Left hindlimb (tissue), 1 donor: ENCODE results near the gene ZBTB46.

ENCODE experiments used
- DNase-seq: peaks from one replicate; pipeline ENCODE4 v3.0.0-alpha.2; 2018

The ZBTB46 gene

GRCh38 chr20:63702036-63702665, 128.9 kb downstream of the ZBTB46 start:
- no peak for DNase-seq

- DNase-seq: no peak
Measured at GRCh38 chr20:63701329-63702035, 129.6 kb downstream of the ZBTB46 start.

- no peak for DNase-seq
Measured at GRCh38 chr20:63701051-63701328, 130.1 kb downstream of the ZBTB46 start.

- no peak for DNase-seq
Measured at GRCh38 chr20:63700199-63701050, 130.6 kb downstream of the ZBTB46 start.

GRCh38 chr20:63699466-63700198, 131.4 kb downstream of the ZBTB46 start:
- peak; percentile 41 for DNase-seq

GRCh38 chr20:63698739-63699465, 132.2 kb downstream of the ZBTB46 start:
- DNase-seq: peak; percentile 64

- DNase-seq: peak; percentile 38
Measured at GRCh38 chr20:63697868-63698545, 133.1 kb downstream of the ZBTB46 start.

- DNase-seq: peak; percentile 53
Measured at GRCh38 chr20:63697357-63697867, 133.7 kb downstream of the ZBTB46 start.

GRCh38 chr20:63696628-63697356, 134.3 kb downstream of the ZBTB46 start, which contains the start of gene TNFRSF6B:
TNFRSF6B (plus strand) TSS chr20:63696652; CDS start chr20:63696768, 116 bp downstream.
- no peak for DNase-seq

GRCh38 chr20:63696306-63696627, 134.8 kb downstream of the ZBTB46 start:
- DNase-seq: peak; percentile 46

- DNase-seq: peak; percentile 27
Measured at GRCh38 chr20:63695424-63696305, 135.4 kb downstream of the ZBTB46 start.

GRCh38 chr20:63694584-63695423, 136.3 kb downstream of the ZBTB46 start:
- DNase-seq: peak; percentile 37

- DNase-seq: peak; percentile 28
Measured at GRCh38 chr20:63693733-63694583, 137.1 kb downstream of the ZBTB46 start.
